IMR-90 (cell line): ENCODE data around the gene SEC14L6. TPM values are rescaled to one million over a fixed set of nuclear protein-coding genes. Genes with fewer than 3 reads are reported as not detected.
A peak's percentile ranks its signal among the peaks of the same experiment; 100 is the strongest.
"Not testable (repeated sequence)": the region's sequence is repeated elsewhere in the genome, so short reads cannot be mapped to it uniquely, and the experiment has no call there.

Experiments used
- ATAC-seq: fragments of 200-7000 bp; cut with Tn5 transposase; 2 replicates; pipeline ENCODE4 v1.9.1; 2020; ENCODE audit warnings: low read depth, mild to moderate bottlenecking, moderate library complexity
- BruUV-seq: library from RNA; stranded (reverse); fragments of 400-500 nt; replicated peaks from 2 replicates; lab custom pipeline; 2021; lab: Mats Ljungman, UMichigan
- CTCF ChIA-PET: fragments of 300-600 bp; formaldehyde crosslinking; extraction: SDS; loops from one replicate; lab custom pipeline; 2021; ENCODE audit warnings: antibody characterized with exemption; lab: Yijun Ruan, JAX
- POLR2A ChIA-PET: fragments of 300-600 bp; sonication (Branson Sonifier 250); formaldehyde crosslinking; loops from one replicate; lab custom pipeline; 2022; ENCODE audit warnings: antibody characterized with exemption; ENCODE audit not compliant: unreplicated experiment; lab: Charles Lee
- DNase-seq: peaks from one replicate; pipeline ENCODE4 v3.0.0; 2013
- H2AFZ ChIP-seq: replicated peaks from 2 replicates; pipeline ENCODE3; 2013; ENCODE audit warnings: low read length, mild to moderate bottlenecking; ENCODE audit not compliant: poor library complexity
- H2AK5ac ChIP-seq: 2 replicates; pipeline ENCODE4 v1.6.1; 2013; ENCODE audit warnings: low read depth, low read length, inconsistent platforms
- H2AK9ac ChIP-seq: replicated peaks from 2 replicates; pipeline ENCODE3; 2013; ENCODE audit warnings: mild to moderate bottlenecking, low read depth, low read length, moderate library complexity; ENCODE audit not compliant: poor library complexity
- H2BK120ac ChIP-seq: 2 replicates; pipeline ENCODE4 v1.6.1; 2013; ENCODE audit warnings: low read depth, low read length, inconsistent platforms
- H2BK15ac ChIP-seq: 3 replicates; pipeline ENCODE4 v1.6.1; 2013; ENCODE audit warnings: low read depth, low read length, inconsistent platforms
- H2BK20ac ChIP-seq: 2 replicates; pipeline ENCODE4 v1.6.1; 2013; ENCODE audit warnings: low read depth, mild to moderate bottlenecking, inconsistent platforms, low read length, moderate library complexity
- H2BK5ac ChIP-seq: 2 replicates; pipeline ENCODE4 v1.6.1; 2013; ENCODE audit warnings: mild to moderate bottlenecking, low read depth, low read length, inconsistent platforms; ENCODE audit not compliant: poor library complexity, severe bottlenecking
- H3K14ac ChIP-seq: replicated peaks from 2 replicates; pipeline ENCODE4 v1.6.1; 2013; ENCODE audit warnings: low read depth, low read length, inconsistent platforms
- H3K18ac ChIP-seq: 2 replicates; pipeline ENCODE4 v1.6.1; 2013; ENCODE audit warnings: low read depth, low read length, control low read depth
- H3K23ac ChIP-seq: 2 replicates; pipeline ENCODE4 v1.6.1; 2013; ENCODE audit warnings: low read depth, low read length, inconsistent platforms
- H3K27ac ChIP-seq: 2 replicates; pipeline ENCODE4 v1.5.1; 2013; ENCODE audit warnings: mild to moderate bottlenecking, control low read depth, low read length; ENCODE audit not compliant: insufficient read depth
- H3K27me3 ChIP-seq: 2 replicates; pipeline ENCODE4 v1.6.1; 2013; ENCODE audit warnings: low read length; ENCODE audit not compliant: control insufficient read depth, insufficient read depth
- H3K36me3 ChIP-seq: 2 replicates; pipeline ENCODE4 v1.6.1; 2013; ENCODE audit warnings: low read length, mixed read lengths; ENCODE audit not compliant: control insufficient read depth, insufficient read depth
- H3K4ac ChIP-seq: 2 replicates; pipeline ENCODE4 v1.6.1; 2013; ENCODE audit warnings: low read depth, low read length, inconsistent platforms
- H3K4me1 ChIP-seq: 2 replicates; pipeline ENCODE4 v1.6.1; 2013; ENCODE audit warnings: low read length, mixed read lengths; ENCODE audit not compliant: control insufficient read depth, insufficient read depth
- H3K4me2 ChIP-seq: 2 replicates; pipeline ENCODE4 v1.6.1; 2013; ENCODE audit warnings: low read depth, mild to moderate bottlenecking, control low read depth, low read length, moderate library complexity
- H3K4me3 ChIP-seq: 2 replicates; pipeline ENCODE4 v1.5.1; 2013; ENCODE audit warnings: low read depth, mild to moderate bottlenecking, control low read depth, low read length, moderate library complexity; ENCODE audit not compliant: insufficient read depth
- H3K56ac ChIP-seq: 2 replicates; pipeline ENCODE4 v1.6.1; 2013; ENCODE audit warnings: low read length, inconsistent platforms; ENCODE audit not compliant: insufficient read depth; ENCODE audit errors: extremely low read depth
- H3K79me1 ChIP-seq, 2 experiments: 2 replicates each; pipeline ENCODE4 v1.6.1; 2013; ENCODE audit warnings: low read length in 2 of 2, inconsistent platforms in 1 of 2, low read depth in 1 of 2
- H3K9ac ChIP-seq: 2 replicates; pipeline ENCODE4 v1.6.1; 2013; ENCODE audit warnings: low read depth, low read length, control low read depth
- H3K9me1 ChIP-seq: 2 replicates; pipeline ENCODE4 v1.6.1; 2013; ENCODE audit warnings: low read length, inconsistent platforms; ENCODE audit not compliant: insufficient read depth
- H3K9me3 ChIP-seq: 2 replicates; pipeline ENCODE4 v1.6.1; 2013; ENCODE audit warnings: low read length; ENCODE audit not compliant: control insufficient read depth, insufficient read depth
- H4K20me1 ChIP-seq: 2 replicates; pipeline ENCODE4 v1.6.1; 2013; ENCODE audit warnings: low read length, inconsistent platforms; ENCODE audit not compliant: insufficient read depth
- H4K5ac ChIP-seq: 2 replicates; pipeline ENCODE4 v1.6.1; 2013; ENCODE audit warnings: mild to moderate bottlenecking, low read depth, low read length, control low read depth
- H4K8ac ChIP-seq, 2 experiments: 2 replicates each; pipeline ENCODE4 v1.6.1; 2013; ENCODE audit warnings: low read depth in 2 of 2, low read length in 2 of 2, control low read depth in 1 of 2, inconsistent platforms in 1 of 2
- H4K91ac ChIP-seq: 2 replicates; pipeline ENCODE4 v1.6.1; 2013; ENCODE audit warnings: low read depth, low read length, inconsistent platforms; ENCODE audit not compliant: insufficient read depth
- WGBS, 2 experiments: methylation state at CpG; one replicate each; pipeline versions ENCODE4 v1.1.5 to v1.1.7; 2013; ENCODE audit warnings: missing lambda C conversion rate in 2 of 2; ENCODE audit not compliant: insufficient read length in 1 of 2; ENCODE audit errors: extremely low coverage in 2 of 2; 5-methylcytosine and 5-hydroxymethylcytosine counted together
- dilution Hi-C: fragments of 300-500 bp; cut with HindIII; formaldehyde crosslinking; loops from one replicate; pipeline ENCODE4 v1.14.3; 2018; ENCODE audit warnings: low sequenced_read_pairs; ENCODE audit not compliant: unreplicated experiment
- in situ Hi-C: fragments of 300-500 bp; cut with MboI; formaldehyde crosslinking; loops from 3 replicates; pipeline ENCODE4 v1.14.3; 2019; ENCODE audit warnings: low sequenced_read_pairs, inconsistent platforms, mixed read lengths
- intact Hi-C: fragments of 100-400 bp; cut with micrococcal nuclease; formaldehyde crosslinking; loops from 2 replicates; pipeline ENCODE4 v1.10.0; 2022
- polyA plus RNA-seq, 3 experiments: library from polyadenylated mRNA; depleted of rRNA; stranded (reverse); fragments of >200 nt; gene quantifications; 2 replicates each; pipeline ENCODE4 v1.2.3, GENCODE V29; 2012; ENCODE audit warnings: low replicate concordance in 1 of 3
- total RNA-seq: library from RNA; depleted of rRNA; stranded (reverse); fragments of >200 nt; gene quantifications from 2 replicates; pipeline ENCODE4 v1.2.3, GENCODE V29; 2012

Gene SEC14L6
- total and polyA plus RNA-seq, 2 of the 4 experiments (the other 2 are of a cell fraction): 0.09 TPM; not detected in 1

DNA sequence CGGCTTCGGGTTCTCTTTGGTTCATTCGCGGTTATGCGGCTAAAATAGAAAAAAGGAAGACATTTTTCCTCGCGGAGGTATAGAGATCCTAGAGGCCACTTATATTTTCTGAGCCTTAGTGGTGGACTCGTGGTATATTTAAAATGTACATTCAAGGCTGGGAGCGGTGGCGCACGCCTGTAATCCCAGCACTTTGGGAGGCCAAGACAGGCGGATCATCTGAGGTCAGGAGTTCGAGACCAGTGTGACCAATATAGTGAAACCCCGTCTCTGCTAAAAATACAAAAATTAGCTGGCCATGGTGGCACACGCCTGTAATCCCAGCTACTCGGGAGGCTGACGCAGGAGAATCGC is 45.8 kb upstream of the SEC14L6 start:
- H3K4ac ChIP-seq, ATAC-seq, H2BK20ac ChIP-seq, H3K9me1 ChIP-seq, H3K14ac ChIP-seq, H3K4me1 ChIP-seq, H3K56ac ChIP-seq, POLR2A ChIA-PET, dilution Hi-C loops, H2BK120ac ChIP-seq, intact Hi-C loops, H4K5ac ChIP-seq, H3K23ac ChIP-seq, BruUV-seq, H4K91ac ChIP-seq, H2BK5ac ChIP-seq, H3K27ac ChIP-seq, H4K8ac ChIP-seq, in situ Hi-C loops, H2BK15ac ChIP-seq, H3K9ac ChIP-seq, H3K9me3 ChIP-seq, H2AK5ac ChIP-seq, DNase-seq, H3K18ac ChIP-seq: not testable (repeated sequence)
- H4K20me1 ChIP-seq: peaks cover 11% of the 10 kb centered on the region; the same call in 1 of the 2 replicates
- H2AFZ ChIP-seq: peak overlapping the region; percentile 73
- H2AK9ac ChIP-seq: peak overlapping the region; percentile 73
- CTCF ChIA-PET: interaction anchor here (1.4 kb wide), 1 partner anchor 9 kb away, joined by 3 read pairs; no protein-coding TSS in a partner anchor
- H3K4me3 ChIP-seq: peak overlapping the region; percentile 96; the same call in 1 of the 2 replicates
- peaks cover 31 to 37% of the 10 kb centered on the region in 2 experiments for H3K79me1 ChIP-seq
- H3K4me2 ChIP-seq: peak overlapping the region; percentile 65
- peaks cover 17% of the 10 kb centered on the region for H3K36me3 ChIP-seq
- WGBS, 2 experiments: 44% methylated on average over 7 of the region's 18 CpGs; no CpG with 5 or more reads in 1 of the 2 experiments
- H3K27me3 ChIP-seq: peaks cover 11% of the 10 kb centered on the region
